ENCODE data around the gene PABPN1L. TPM values are rescaled to one million over a fixed set of nuclear protein-coding genes. Genes with fewer than 3 reads are reported as not detected.

PABPN1L gene
- total RNA-seq, 4 donors from 2014 or later, result not detected

- peaks cover 0 to 54% (median 0%) of the 10 kb centered on the region in 4 donors for H3K27me3 ChIP-seq
- peaks cover 1 to 54% (median 6%) of the 10 kb centered on the region in 3 donors for H3K4me1 ChIP-seq
- H3K36me3 ChIP-seq, result no peaks in the 10 kb centered on the region
- DNase-seq, result no peak
- no peaks in the 10 kb centered on the region for H3K9me3 ChIP-seq
- 93 to 100% methylated on average over 2 to 12 of the region's 16 CpGs for WGBS, 2 donors
- no peak overlapping the region for H3K27ac ChIP-seq
- H3K4me3 ChIP-seq, result no peak overlapping the region
- intact Hi-C loops (cut with DNase I), result no loop called here
- TF ChIP-seq CTCF (IDR thresholded peaks at IDR 0.05), result no peak
- TF ChIP-seq POLR2A (IDR thresholded peaks at IDR 0.05), result no peak
These were observed 46.6 kb upstream of the PABPN1L start for GRCh38 chr16:88913001-88913612.

- Histone ChIP-seq H3K27ac (no peak overlapping the region), H3K36me3 (no peaks in the 10 kb centered on the region), H3K9me3 (no peaks in the 10 kb centered on the region), H3K4me1 (peaks cover 0 to 53% (median 5%) of the 10 kb centered on the region in 3 donors), H3K4me3 (no peak overlapping the region), H3K27me3 (peaks cover 0 to 54% (median 0%) of the 10 kb centered on the region in 4 donors)
- no peak for DNase-seq
- WGBS, 2 donors, result 81 to 85% methylated on average over 7 to 9 of the region's 15 CpGs
- TF ChIP-seq POLR2A (IDR thresholded peaks at IDR 0.05), result no peak
- TF ChIP-seq CTCF (IDR thresholded peaks at IDR 0.05), result no peak
- intact Hi-C loops (cut with DNase I), result no loop called here
These were observed 46.1 kb upstream of the PABPN1L start for GRCh38 chr16:88912556-88912955.

- 87% methylated on average over 7 of the region's 16 CpGs; no CpG with 5 or more reads in 1 of the 2 donors for WGBS, 2 donors
- intact Hi-C loops (cut with DNase I), result no loop called here
These were observed 45.5 kb upstream of the PABPN1L start for GRCh38 chr16:88911946-88912310.

GRCh38 chr16:88911136-88911945 is 44.9 kb upstream of the PABPN1L start:
- no peaks in the 10 kb centered on the region for H3K9me3 ChIP-seq
- 60 to 66% methylated on average over 28 of the region's 36 CpGs for WGBS, 2 donors
- TF ChIP-seq CTCF (IDR thresholded peaks at IDR 0.05), result no peak
- no peak for TF ChIP-seq POLR2A (IDR thresholded peaks at IDR 0.05)
- peaks cover 0 to 54% (median 0%) of the 10 kb centered on the region in 4 donors for H3K27me3 ChIP-seq
- peak overlapping the region in 1 of 4 donors; percentile 42 for H3K27ac ChIP-seq
- H3K36me3 ChIP-seq, result no peaks in the 10 kb centered on the region
- intact Hi-C loops (cut with DNase I), result no loop called here
- H3K4me1 ChIP-seq, result peaks cover 0 to 45% (median 9%) of the 10 kb centered on the region in 3 donors
- no peak for DNase-seq
- H3K4me3 ChIP-seq, result no peak overlapping the region

More at GRCh38 chr16:88911946-88912310, 45.5 kb upstream of the PABPN1L start:
- Histone ChIP-seq H3K9me3 (no peaks in the 10 kb centered on the region), H3K4me3 (no peak overlapping the region), H3K4me1 (peaks cover 0 to 51% (median 9%) of the 10 kb centered on the region in 3 donors), H3K27ac (no peak overlapping the region), H3K27me3 (peaks cover 0 to 54% (median 0%) of the 10 kb centered on the region in 4 donors), H3K36me3 (no peaks in the 10 kb centered on the region)
- TF ChIP-seq POLR2A (IDR thresholded peaks at IDR 0.05), result no peak
- no peak for TF ChIP-seq CTCF (IDR thresholded peaks at IDR 0.05)
- no peak for DNase-seq
